Measurements from ENCODE around the gene YKT6.

The YKT6 gene

DNA sequence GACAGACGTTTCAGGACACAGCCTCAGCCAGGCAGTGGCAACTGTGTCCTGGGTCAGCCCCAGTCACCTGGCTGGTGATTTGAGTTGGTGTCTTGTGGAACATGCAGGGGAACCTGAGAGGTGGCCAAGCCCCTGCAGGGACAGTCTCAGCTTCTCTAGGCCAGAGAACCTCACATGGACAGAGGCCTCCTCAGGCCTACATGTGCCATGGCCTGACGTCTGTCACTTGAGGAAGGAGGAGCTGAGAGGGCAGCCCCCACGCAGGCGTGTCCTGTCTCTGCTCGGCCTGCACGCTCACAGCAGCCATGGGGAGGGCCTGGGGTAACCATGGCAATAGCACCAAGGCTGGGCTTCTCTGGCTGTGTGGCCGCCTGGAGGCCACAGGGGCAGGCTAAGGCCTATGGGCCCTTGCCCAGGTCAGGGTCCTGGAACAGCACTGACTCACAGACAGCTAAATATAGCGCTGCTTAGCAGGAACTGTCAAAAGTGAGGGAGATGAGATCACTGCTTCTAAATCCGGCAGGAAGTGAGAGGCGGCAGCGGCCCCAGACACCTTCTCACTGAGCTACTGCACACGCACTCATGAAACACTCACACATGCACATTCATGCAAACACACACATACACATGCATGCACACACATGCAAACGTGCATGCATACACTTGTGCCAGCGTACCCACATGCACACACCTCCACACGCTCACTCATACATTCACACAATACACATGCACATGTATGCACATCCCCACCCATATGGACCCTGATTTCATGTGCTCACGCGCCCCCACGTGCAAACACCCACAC is 57.0 kb downstream of the YKT6 start:
- no peak overlapping the region for H3K4me3 ChIP-seq (ENCODE audit: low read depth, low read length)
- peak; percentile 90 for DNase-seq (ENCODE audit: low read depth)
- TF ChIP-seq, protein P1, sequence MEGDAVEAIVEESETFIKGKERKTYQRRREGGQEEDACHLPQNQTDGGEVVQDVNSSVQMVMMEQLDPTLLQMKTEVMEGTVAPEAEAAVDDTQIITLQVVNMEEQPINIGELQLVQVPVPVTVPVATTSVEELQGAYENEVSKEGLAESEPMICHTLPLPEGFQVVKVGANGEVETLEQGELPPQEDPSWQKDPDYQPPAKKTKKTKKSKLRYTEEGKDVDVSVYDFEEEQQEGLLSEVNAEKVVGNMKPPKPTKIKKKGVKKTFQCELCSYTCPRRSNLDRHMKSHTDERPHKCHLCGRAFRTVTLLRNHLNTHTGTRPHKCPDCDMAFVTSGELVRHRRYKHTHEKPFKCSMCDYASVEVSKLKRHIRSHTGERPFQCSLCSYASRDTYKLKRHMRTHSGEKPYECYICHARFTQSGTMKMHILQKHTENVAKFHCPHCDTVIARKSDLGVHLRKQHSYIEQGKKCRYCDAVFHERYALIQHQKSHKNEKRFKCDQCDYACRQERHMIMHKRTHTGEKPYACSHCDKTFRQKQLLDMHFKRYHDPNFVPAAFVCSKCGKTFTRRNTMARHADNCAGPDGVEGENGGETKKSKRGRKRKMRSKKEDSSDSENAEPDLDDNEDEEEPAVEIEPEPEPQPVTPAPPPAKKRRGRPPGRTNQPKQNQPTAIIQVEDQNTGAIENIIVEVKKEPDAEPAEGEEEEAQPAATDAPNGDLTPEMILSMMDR (conservative IDR thresholded peaks at IDR 0.05; ENCODE audit: low read depth, low read length): peak; percentile 8

DNA sequence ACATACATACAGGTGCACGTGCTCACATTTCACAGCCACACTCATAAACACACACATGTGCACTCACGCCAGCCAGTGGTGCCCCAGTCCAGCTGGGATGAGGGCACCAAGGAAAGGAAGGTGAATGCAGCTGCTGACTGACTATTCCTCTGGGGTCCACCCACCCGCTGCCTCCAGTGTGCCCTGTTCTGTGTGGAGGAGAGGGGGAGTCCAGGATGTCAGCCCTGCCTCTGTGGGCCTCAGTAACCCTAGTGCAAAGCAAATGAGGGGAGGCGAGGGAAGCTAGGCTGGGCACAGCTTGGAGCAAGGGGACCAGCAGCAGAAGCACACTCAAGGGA is 57.6 kb downstream of the YKT6 start:
- no peak for DNase-seq (ENCODE audit: low read depth)
- no peak overlapping the region for H3K4me3 ChIP-seq (ENCODE audit: low read depth, low read length)
- TF ChIP-seq, protein P1 (conservative IDR thresholded peaks at IDR 0.05; ENCODE audit: low read depth, low read length): no peak

DNA sequence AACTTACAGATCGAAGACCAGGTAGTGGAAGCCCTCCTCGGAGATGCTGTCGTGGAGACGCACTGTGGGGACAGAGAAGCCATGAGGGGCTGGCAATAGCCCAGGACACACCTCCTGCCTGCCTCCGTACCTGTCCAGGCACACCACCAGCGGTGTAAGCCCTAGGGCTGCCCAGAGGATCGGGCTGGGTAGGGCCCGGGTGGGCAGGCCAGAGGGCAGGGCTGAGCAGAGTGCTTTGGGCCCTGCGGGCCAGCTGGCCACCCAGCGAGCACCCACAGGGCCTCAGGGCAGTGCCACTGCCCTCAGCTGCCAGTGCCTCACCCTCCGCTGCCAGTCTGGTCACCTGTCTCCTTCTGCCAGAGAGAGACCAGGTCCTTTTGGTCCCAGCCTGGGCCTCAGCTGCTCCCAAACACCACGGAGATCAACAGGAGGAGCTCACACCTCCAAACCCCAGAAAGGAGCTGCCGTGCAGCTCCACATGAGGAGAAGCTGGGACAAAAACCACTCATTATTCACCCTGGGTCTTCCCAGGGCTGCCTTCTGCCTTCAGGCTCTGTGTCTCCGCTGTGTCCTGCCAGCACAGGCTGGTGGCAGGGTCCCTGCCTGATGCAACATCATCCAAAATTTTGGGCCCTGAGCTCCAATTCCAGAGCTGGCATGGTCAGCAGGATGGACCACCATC is 58.2 kb downstream of the YKT6 start:
- no peak for DNase-seq (ENCODE audit: low read depth)
- H3K4me3 ChIP-seq (ENCODE audit: low read depth, low read length): no peak overlapping the region
- TF ChIP-seq, protein P1 (conservative IDR thresholded peaks at IDR 0.05; ENCODE audit: low read depth, low read length): no peak

GRCh38 chr7:44259547-44260457 is 59.0 kb downstream of the YKT6 start:
- TF ChIP-seq, protein P1 (conservative IDR thresholded peaks at IDR 0.05; ENCODE audit: low read depth, low read length): no peak
- DNase-seq (ENCODE audit: low read depth): peak; percentile 93
- H3K4me3 ChIP-seq (ENCODE audit: low read depth, low read length): no peak overlapping the region

DNA sequence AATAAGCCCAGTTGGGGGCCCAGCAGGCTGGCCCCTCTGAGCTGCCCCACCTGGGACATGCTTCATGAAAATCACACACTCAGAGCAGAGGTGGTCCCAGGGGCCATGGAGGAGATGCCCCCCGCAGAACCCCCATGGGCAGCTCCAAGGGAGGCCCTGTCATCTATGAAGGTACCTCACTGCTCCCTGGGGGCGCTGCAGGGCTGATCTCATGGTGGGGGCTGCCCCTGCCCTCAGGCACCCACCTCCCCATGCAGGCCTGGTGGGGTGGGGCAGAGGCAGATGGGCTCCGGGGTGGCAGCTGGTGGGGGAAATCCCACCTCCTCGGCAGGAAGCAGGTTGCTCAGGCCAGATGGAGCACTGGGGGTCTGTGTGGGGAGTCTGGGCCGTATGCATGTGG is 60.5 kb downstream of the YKT6 start:
- H3K4me3 ChIP-seq (ENCODE audit: low read depth, low read length): no peak overlapping the region
- no peak for DNase-seq (ENCODE audit: low read depth)
- TF ChIP-seq, protein P1 (conservative IDR thresholded peaks at IDR 0.05; ENCODE audit: low read depth, low read length): no peak

DNA sequence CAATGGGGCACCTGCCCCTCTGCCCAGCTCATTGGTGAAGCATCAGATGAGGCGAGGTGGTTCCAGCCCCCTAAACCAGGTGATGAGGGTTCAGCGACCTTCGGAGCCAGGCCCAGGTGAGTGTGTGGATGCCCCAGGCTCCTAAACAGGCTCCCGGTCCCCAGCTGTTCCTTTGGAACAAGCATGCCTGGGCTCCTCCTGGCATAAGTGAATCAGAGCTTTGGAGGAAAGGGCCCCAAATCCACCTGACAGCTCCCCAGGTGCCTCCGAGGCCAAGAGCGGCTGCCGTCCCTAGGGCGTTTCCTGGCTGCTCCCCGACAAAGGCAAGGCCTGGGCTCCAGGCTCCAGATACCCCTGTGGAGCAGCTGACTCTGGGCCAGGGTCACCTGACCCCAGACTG is 61.3 kb downstream of the YKT6 start:
- DNase-seq (ENCODE audit: low read depth): no peak
- no peak overlapping the region for H3K4me3 ChIP-seq (ENCODE audit: low read depth, low read length)
- TF ChIP-seq, protein P1 (conservative IDR thresholded peaks at IDR 0.05; ENCODE audit: low read depth, low read length): no peak
